ENCODE data around the gene WDR90. TPM values are rescaled to one million over a fixed set of nuclear protein-coding genes. Genes with fewer than 3 reads are reported as not detected.

WDR90 gene
- total and polyA plus RNA-seq, 2 experiments from 2014 or later, result 25.9 to 42.2 TPM

GRCh38 chr16:638034-638543, 11.1 kb upstream of the WDR90 start (continued):
- TF ChIP-seq ZNF462 (CRISPR knock-in tag; IDR thresholded peaks at IDR 0.05), result no peak
- no peak for TF ChIP-seq EZH2phosphoT487 (IDR thresholded peaks at IDR 0.05; ENCODE audit: unreplicated experiment)

- H3K4me3 ChIP-seq, result no peak overlapping the region
- TF ChIP-seq ZNF462 (CRISPR knock-in tag; IDR thresholded peaks at IDR 0.05), result no peak
- TF ChIP-seq JUNB (IDR thresholded peaks at IDR 0.05; ENCODE audit: unreplicated experiment), result no peak
- TF ChIP-seq CTCF (conservative IDR thresholded peaks at IDR 0.05; ENCODE audit: low read depth in 2 of 2), result no peak
- TF ChIP-seq ETS1 (IDR thresholded peaks at IDR 0.05), result no peak
Observed at GRCh38 chr16:638836-639235, 10.3 kb upstream of the WDR90 start.

More at GRCh38 chr16:638836-639235, 10.3 kb upstream of the WDR90 start:
- Histone ChIP-seq H3K9me2 (ENCODE audit: insufficient read depth) (no peaks in the 10 kb centered on the region), H3F3A (replicated peaks; ENCODE audit: low read depth) (0 out of 2 replicates have a peak, but pooled peaks cover 6% of the 10 kb centered on the region), H3K4me1 (ENCODE audit: insufficient read depth) (peaks cover 24% of the 10 kb centered on the region), H3K27ac (ENCODE audit: low read depth) (no peak overlapping the region), H3K36me3 (ENCODE audit: insufficient read depth) (no peaks in the 10 kb centered on the region), H3K4me2 (peak overlapping the region; percentile 26; the same call in 1 of the 2 replicates), H3K27me3 (ENCODE audit: insufficient read depth) (no peaks in the 10 kb centered on the region), H2AFZ (no peak overlapping the region), H4K20me1 (replicated peaks; ENCODE audit: insufficient read depth) (no peaks in the 10 kb centered on the region; the same call in 1 of the 2 replicates), H3K79me2 (replicated peaks; ENCODE audit: insufficient read depth) (peaks cover 14% of the 10 kb centered on the region)
- DNase-seq (ENCODE audit: low spot score) (no peak), ATAC-seq (no peak)
- Mint-ChIP-seq H3K27ac (no peak overlapping the region; the same call in 1 of the 2 replicates), H3K36me3 (ENCODE audit: low read depth) (no peaks in the 10 kb centered on the region), H3K9me3 (peaks cover 4% of the 10 kb centered on the region; the same call in 2 of the 3 replicates), H3K4me3 (no peak overlapping the region; the same call in 2 of the 3 replicates), H3K4me1 (peaks cover 20% of the 10 kb centered on the region), H3K27me3 (ENCODE audit: insufficient read depth, low read depth, poor library complexity) (peaks cover 12% of the 10 kb centered on the region)
